Suprapubic skin (tissue), 3 donors: ENCODE measurements around the gene FRMPD1.

Experiments
- POLR2AphosphoS5 ChIP-seq, 3 donors: sonication (generic); formaldehyde crosslinking; IDR thresholded peaks; one replicate each; pipeline ENCODE4 v1.6.1; 2017; ENCODE audit warnings: antibody characterized with exemption in 3 of 3
- TF ChIP-seq, protein P1 (sequence below), 2 donors: fragments of 200-600 bp in 1 of 2; fragments of 450-650 bp in 1 of 2; sonication (generic) in 1 of 2; IDR thresholded peaks; one replicate each; pipeline ENCODE4 v1.5.1; 2016 to 2019; ENCODE audit warnings: antibody characterized with exemption in 2 of 2, mild to moderate bottlenecking in 1 of 2, moderate library complexity in 1 of 2

DNA sequence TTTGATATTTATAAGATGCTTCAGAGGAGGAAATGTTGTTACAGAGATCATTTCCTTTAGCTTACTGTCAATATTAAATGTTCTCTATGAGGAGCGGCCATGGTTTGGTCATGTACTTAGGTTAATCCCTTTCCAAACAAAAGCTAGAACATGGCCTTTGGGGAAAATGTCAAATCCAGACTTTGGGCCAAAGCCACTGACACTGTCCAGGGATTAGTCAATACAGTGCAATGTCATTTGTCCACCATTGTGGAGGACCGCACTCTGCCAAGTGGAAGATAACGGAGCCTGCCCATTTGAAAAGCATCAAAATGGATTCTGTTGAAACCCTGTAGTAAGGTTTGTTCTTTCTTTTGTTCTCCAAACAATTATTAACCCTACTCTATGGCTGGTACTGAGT lies 50.1 kb downstream of the FRMPD1 start:
- TF ChIP-seq, protein P1, sequence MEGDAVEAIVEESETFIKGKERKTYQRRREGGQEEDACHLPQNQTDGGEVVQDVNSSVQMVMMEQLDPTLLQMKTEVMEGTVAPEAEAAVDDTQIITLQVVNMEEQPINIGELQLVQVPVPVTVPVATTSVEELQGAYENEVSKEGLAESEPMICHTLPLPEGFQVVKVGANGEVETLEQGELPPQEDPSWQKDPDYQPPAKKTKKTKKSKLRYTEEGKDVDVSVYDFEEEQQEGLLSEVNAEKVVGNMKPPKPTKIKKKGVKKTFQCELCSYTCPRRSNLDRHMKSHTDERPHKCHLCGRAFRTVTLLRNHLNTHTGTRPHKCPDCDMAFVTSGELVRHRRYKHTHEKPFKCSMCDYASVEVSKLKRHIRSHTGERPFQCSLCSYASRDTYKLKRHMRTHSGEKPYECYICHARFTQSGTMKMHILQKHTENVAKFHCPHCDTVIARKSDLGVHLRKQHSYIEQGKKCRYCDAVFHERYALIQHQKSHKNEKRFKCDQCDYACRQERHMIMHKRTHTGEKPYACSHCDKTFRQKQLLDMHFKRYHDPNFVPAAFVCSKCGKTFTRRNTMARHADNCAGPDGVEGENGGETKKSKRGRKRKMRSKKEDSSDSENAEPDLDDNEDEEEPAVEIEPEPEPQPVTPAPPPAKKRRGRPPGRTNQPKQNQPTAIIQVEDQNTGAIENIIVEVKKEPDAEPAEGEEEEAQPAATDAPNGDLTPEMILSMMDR (IDR thresholded peaks at IDR 0.05): no peak
- TF ChIP-seq POLR2AphosphoS5 (IDR thresholded peaks at IDR 0.05): no peak
